Superior temporal gyrus (tissue), 1 donor: ENCODE data around the gene AJAP1.
A peak's percentile ranks its signal among the peaks of the same experiment; 100 is the strongest.

ENCODE experiments used
- DNase-seq: peaks from one replicate; pipeline ENCODE4 v3.0.0-alpha.2; 2016; ENCODE audit errors: extremely low spot score

AJAP1 gene

GRCh38 chr1:4681026-4681425, 26.6 kb downstream of the AJAP1 start:
- peak; percentile 95 for DNase-seq

- no peak for DNase-seq
Measured at GRCh38 chr1:4682607-4683220, 28.3 kb downstream of the AJAP1 start.

DNA sequence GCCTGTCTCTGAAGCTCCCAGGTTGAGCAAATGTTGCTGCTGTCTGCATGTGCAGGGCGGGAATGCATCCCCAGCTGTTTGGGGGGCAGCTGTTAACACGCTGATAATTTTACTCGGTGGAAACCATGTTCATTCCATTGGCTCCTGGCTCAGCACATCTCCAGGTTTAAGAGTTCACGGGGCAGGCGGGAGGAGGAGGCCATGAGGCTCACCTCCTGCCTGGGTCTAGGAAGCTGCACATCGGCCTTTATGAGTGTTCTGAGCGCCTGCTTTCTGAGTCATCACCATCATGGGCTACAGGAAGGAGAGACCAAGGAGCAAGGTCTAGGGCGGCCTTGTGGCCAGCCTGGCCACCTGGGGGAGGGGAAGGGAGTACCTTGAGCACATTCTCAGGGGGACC, 29.7 kb downstream of the AJAP1 start:
- DNase-seq: no peak

- no peak for DNase-seq
Measured at GRCh38 chr1:4684864-4685522, 30.6 kb downstream of the AJAP1 start.

- no peak for DNase-seq
Measured at GRCh38 chr1:4685523-4685865, 31.1 kb downstream of the AJAP1 start.

DNA sequence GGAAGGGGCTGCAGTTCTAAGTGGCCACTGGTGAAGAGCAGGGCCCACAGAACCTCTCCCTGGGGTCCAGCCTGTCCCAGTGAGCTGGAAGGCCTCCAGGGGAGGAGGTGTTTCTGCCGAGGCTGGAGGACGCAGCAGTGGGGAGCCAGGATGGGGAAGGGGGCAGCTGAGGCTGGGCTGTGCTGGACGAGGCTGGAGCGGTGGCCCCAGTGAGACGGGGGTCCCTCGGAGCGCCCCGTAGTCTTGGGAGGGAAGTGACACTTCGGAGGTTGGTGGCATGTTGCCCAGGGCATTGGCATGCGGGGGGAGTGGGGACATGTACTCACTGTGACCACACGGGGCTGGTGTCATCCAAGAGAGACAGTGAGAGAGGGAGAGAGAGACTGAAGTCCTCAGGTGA, 33.5 kb downstream of the AJAP1 start:
- DNase-seq: no peak

GRCh38 chr1:4689271-4689935, 35.0 kb downstream of the AJAP1 start:
- DNase-seq: no peak

GRCh38 chr1:4689941-4690635, 35.7 kb downstream of the AJAP1 start:
- no peak for DNase-seq

DNA sequence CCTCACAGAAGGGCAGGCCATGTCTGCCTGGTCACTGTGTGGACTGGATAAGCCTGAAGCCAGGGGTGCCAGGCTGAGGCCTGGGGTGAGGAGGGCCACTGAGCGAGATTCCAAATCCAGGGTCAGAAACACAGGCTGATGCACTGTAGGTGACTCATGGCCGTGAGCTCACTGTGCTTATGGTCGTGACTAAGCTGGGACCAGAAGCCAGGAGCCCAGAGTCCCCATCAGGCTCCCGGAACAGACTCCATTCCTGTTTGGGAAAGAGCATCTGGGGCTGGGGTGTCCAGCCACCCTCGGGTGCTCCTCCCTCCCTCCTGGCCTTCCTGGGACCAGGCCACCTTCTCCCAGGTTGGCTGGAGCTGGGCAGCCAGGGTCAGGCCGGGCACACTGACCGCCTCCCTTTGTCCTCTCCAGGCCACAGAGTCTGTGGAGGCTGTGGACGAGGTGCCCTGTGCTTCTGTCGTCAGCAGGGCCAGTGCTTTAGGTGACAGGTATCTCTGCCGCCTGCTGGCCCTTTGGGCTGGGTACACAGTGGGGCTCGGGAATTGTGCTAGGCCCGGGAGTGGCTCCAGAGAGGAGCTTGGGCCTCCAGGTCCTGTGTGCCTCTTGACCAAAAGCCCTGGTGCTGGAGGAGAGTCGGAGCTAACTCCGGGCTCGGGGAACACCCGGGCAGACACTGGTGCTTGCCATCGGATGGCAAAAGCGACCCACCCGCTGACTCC, 36.7 kb downstream of the AJAP1 start:
- no peak for DNase-seq

DNA sequence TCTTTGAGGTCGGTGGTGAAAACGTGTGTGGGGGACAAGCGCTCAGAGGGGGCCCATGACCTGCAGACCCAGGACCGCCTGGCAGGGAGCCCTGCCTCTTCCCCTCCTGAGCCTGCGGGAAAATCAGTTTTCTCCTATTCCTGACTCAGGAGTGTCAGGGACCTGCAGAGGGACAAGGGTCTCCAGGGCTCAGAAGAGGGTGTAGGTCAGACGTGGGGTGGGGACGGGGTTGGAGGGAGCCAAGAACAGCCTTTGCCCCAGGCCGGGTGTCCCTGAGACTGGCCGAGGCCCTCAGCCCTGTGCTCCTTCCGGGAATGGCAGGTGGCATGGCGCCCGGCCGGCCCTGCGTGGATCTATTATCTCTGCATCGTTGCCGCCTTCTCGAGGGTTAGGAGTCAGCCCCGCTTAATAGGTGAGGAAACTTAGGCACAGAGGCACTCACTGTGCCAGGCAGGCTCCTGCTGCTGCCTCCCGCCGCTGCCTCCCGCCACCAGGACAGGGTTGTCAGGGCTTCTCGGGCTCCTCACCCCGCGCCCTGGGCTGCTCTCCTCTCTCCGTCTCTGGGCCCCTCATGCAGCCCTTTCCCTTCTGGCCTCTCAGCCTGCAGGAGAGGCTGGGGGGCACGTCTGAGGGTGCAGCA, 37.5 kb downstream of the AJAP1 start:
- DNase-seq: no peak

GRCh38 chr1:4692437-4692836, 38.0 kb downstream of the AJAP1 start:
- no peak for DNase-seq

DNA sequence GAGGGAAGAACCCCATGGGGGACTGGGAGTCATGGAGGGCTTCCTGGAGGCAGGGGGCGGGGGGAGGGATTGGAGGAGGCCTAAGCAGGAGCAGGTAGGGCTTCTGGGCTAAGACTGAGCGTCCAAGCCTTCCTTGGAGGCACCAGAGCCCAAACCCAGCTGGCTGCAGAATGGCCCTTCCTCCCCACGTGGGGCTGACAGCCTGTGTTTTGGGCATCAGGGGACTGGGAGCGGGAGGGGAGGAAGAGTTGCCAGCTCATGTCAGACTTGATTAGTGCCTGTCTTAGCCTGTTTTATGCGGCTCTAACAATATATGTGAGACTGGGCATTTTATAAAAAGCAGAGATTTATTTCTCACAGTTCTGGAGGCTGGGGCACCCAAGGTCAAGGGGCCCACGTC, 38.9 kb downstream of the AJAP1 start:
- no peak for DNase-seq

DNA sequence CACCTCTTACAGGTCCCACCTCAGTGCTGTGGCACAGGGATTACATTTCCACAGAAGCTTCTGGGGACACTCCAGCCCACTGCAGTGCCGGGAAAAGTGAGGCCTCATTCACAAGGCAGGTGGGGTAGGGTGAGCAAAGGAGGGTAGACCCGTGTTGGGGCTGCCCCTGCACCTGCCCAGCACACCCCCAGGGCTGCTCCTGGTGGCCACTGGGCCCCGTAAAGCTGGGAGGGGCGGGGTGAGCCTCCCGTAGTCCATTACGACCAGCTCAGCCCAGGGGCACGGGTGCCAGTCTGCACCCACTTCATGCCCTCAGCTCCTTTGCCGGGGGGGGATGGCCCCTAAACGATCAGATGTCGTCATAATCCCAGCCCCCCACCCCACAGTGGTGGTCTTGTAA, 39.5 kb downstream of the AJAP1 start:
- no peak for DNase-seq

DNA sequence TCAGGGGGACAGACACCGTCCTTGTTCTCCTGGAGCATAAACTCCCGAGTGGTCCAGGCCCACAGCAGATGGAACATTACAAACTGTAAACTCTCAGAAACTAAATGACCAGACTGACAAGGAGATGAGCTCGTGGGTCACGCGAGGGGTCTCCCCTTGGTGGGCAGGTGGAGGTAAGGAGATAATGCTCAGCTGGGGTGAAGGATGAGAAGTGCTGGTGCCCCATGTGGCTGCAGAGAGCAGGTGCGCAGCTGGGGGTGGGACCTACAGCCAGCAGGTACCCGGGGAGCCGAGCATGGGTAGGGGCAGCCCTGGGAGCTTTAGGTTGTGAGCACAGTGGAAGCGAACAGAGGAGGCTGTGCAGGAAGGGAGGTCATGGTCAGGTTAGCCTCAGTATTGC, 40.1 kb downstream of the AJAP1 start:
- DNase-seq: no peak

DNA sequence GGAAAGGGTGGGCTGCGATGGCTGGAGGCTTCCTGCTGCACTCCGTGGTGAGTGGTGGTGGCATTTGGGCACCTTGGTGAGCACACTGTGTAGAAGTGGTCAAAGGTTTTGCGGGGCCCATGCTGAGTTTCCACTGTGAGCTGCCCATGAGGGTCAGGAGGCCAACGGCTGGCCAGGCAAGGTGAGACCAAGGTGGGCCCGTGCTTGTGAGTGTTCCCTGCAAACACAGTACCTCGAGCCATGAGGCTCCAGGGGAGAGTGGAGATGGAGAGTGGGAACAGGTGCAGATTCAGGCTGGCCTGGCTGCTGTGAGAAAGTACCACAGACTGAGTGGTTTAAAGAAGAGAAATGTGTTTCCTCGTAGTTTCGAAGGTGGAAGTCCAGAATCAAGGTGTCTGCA, 40.8 kb downstream of the AJAP1 start:
- DNase-seq: no peak

GRCh38 chr1:4696161-4696745, 41.8 kb downstream of the AJAP1 start:
- DNase-seq: no peak

- DNase-seq: no peak
Measured at GRCh38 chr1:4696753-4697152, 42.3 kb downstream of the AJAP1 start.

GRCh38 chr1:4697801-4698200, 43.4 kb downstream of the AJAP1 start:
- no peak for DNase-seq

DNA sequence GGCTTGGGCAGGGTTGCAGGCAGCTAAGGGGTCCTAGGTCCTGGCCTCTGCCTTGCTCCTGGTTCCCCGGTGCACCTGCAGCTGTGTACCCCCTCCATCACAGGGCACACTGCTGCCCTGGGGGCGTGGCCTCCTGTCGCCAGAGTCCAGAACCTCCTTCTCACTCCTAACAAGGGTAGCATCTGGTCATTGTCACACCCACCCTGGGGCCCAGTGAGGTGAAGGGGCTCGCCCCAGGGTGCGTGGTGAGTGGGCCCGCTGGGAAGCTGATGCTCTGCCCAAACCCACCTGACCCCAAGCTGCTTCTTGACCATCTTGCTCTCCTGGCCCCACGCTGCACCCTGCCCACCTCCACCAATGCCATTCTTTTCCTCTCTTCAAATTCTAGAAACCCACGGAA, 44.5 kb downstream of the AJAP1 start:
- DNase-seq: no peak

DNA sequence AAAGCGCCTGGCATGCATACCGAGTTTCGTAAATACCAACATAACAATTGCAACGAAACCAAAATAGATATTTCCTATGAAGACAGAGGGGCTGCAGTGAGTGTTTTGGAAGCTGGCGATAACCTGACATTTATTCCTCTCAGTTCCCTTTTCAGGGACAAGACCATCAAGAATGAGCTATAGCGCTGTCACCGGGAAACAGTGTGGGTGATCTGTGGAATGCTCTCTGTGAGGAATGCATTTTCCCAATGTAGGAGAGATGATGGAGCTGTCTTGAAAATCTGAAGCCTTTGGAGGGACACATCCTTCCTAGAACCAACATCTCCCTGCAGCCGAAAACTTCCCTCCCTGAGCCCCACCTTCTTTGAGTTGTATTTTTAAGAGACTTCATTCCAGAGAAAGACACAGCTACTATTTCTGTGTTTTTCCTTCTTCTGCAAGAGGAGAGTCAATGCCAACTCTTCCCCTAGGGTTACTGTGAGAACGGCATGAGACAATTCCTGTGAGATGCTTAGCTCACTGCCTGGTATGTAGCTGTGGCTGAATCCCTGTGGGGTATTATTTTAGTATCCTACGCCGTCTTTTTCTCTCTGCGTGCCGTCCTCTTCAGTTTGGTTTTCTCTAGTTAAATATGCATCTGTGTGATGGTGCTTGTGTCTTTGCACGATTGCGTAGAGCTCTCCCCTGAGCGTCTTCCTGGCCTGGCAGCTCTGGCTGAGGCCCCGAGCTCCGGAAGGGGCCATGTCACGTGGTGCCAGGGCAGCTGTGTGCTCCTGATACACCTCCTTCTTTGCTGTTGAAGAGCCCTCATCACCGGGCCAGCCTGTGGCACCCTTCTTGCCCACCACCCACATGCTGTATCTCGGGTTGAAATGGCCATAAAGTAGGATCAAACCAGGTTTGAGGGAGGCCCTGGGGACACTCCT, 45.2 kb downstream of the AJAP1 start:
- peak; percentile 72 for DNase-seq
